Immature natural killer cell (primary cell): Measurements from ENCODE around the gene TTLL1. TPM values are rescaled to one million over a fixed set of nuclear protein-coding genes. Genes with fewer than 3 reads are reported as not detected.
A peak's percentile ranks its signal among the peaks of the same experiment; 100 is the strongest.
"Not testable (repeated sequence)": the region's sequence is repeated elsewhere in the genome, so short reads cannot be mapped to it uniquely, and the experiment has no call there.

Experiments
- DNase-seq, 3 donors: peaks; one replicate each; pipeline ENCODE4 v3.0.0; 2022; ENCODE audit warnings: mixed read lengths in 1 of 3
- H3K27ac Mint-ChIP-seq, 6 donors: one replicate each; pipeline ENCODE4 v1.8.0; 2020; ENCODE audit warnings: mixed read lengths in 6 of 6, mild to moderate bottlenecking in 5 of 6, inconsistent platforms in 4 of 6, moderate library complexity in 3 of 6
- H3K27me3 Mint-ChIP-seq, 3 donors: one replicate each; pipeline ENCODE4 v1.8.0; 2020 to 2021; ENCODE audit warnings: low read depth in 3 of 3, mild to moderate bottlenecking in 3 of 3, mixed read lengths in 3 of 3, moderate library complexity in 3 of 3, inconsistent platforms in 1 of 3
- H3K36me3 Mint-ChIP-seq, 3 donors: one replicate each; pipeline ENCODE4 v1.8.0; 2020; ENCODE audit warnings: mixed read lengths in 3 of 3, inconsistent platforms in 2 of 3, mild to moderate bottlenecking in 2 of 3
- H3K4me1 Mint-ChIP-seq, 2 donors: one replicate each; pipeline ENCODE4 v1.8.0; 2020; ENCODE audit warnings: inconsistent platforms in 2 of 2, mild to moderate bottlenecking in 2 of 2, mixed read lengths in 2 of 2, moderate library complexity in 1 of 2
- H3K4me3 Mint-ChIP-seq, 5 donors: one replicate each; pipeline ENCODE4 v1.8.0; 2020; ENCODE audit warnings: mild to moderate bottlenecking in 5 of 5, mixed read lengths in 5 of 5, inconsistent platforms in 3 of 5, moderate library complexity in 3 of 5
- H3K9me3 Mint-ChIP-seq, 6 donors: one replicate each; pipeline ENCODE4 v1.8.0; 2020; ENCODE audit warnings: mild to moderate bottlenecking in 6 of 6, mixed read lengths in 6 of 6, inconsistent platforms in 4 of 6, moderate library complexity in 3 of 6
- polyA plus RNA-seq, 3 donors: library from polyadenylated mRNA; unstranded; fragments of 300-500 nt; fragmentation: Illumina TruSeq; gene quantifications; one replicate each; pipeline ENCODE4 v1.2.3, GENCODE V29; 2021

Gene TTLL1
- polyA plus RNA-seq, 3 donors from 2014 or later = 9.4 to 14.4 (median 9.9) TPM

GRCh38 chr22:43036282-43036829 lies 52.8 kb downstream of the TTLL1 start:
- no peaks in the 10 kb centered on the region for H3K9me3 Mint-ChIP-seq
- no peaks in the 10 kb centered on the region for H3K36me3 Mint-ChIP-seq
- peaks cover 0 to 6% (median 0%) of the 10 kb centered on the region in 3 donors for H3K27me3 Mint-ChIP-seq
- DNase-seq = no peak
- no peak overlapping the region for H3K4me3 Mint-ChIP-seq
- peak overlapping the region in 1 of 6 donors; percentile 42 for H3K27ac Mint-ChIP-seq
- peaks cover 0 to 4% of the 10 kb centered on the region in 2 donors for H3K4me1 Mint-ChIP-seq

- Mint-ChIP-seq H3K9me3 (no peaks in the 10 kb centered on the region), H3K4me1 (peaks cover 0 to 4% of the 10 kb centered on the region in 2 donors), H3K4me3 (no peak overlapping the region), H3K27ac (no peak overlapping the region), H3K36me3 (no peaks in the 10 kb centered on the region), H3K27me3 (peaks cover 0 to 7% (median 2%) of the 10 kb centered on the region in 3 donors)
- DNase-seq = no peak
Measured at GRCh38 chr22:43035250-43035649, 53.9 kb downstream of the TTLL1 start.

- Mint-ChIP-seq H3K4me3 (no peak overlapping the region), H3K27ac (no peak overlapping the region), H3K4me1 (peaks cover 0 to 4% of the 10 kb centered on the region in 2 donors), H3K36me3 (no peaks in the 10 kb centered on the region), H3K9me3 (no peaks in the 10 kb centered on the region), H3K27me3 (peaks cover 0 to 10% (median 2%) of the 10 kb centered on the region in 3 donors)
- no peak for DNase-seq
Measured at GRCh38 chr22:43031617-43032016, 57.6 kb downstream of the TTLL1 start.

GRCh38 chr22:43018615-43019014 lies 70.6 kb downstream of the TTLL1 start:
- Mint-ChIP-seq H3K27me3 (peaks cover 13 to 17% (median 13%) of the 10 kb centered on the region in 3 donors), H3K4me1 (peaks cover 14 to 16% of the 10 kb centered on the region in 2 donors), H3K9me3 (no peaks in the 10 kb centered on the region), H3K27ac (no peak overlapping the region), H3K36me3 (no peaks in the 10 kb centered on the region), H3K4me3 (no peak overlapping the region)
- DNase-seq = no peak

GRCh38 chr22:43017525-43018460 lies 71.4 kb downstream of the TTLL1 start:
- H3K4me1 Mint-ChIP-seq = peaks cover 22 to 23% of the 10 kb centered on the region in 2 donors
- peak overlapping the region in 3 of 5 donors; percentile 23 to 62 (median 34) for H3K4me3 Mint-ChIP-seq
- no peaks in the 10 kb centered on the region for H3K9me3 Mint-ChIP-seq
- peaks cover 12 to 17% (median 15%) of the 10 kb centered on the region in 3 donors for H3K27me3 Mint-ChIP-seq
- no peaks in the 10 kb centered on the region for H3K36me3 Mint-ChIP-seq
- H3K27ac Mint-ChIP-seq = peak overlapping the region in 2 of 6 donors; percentile 32 to 37
- DNase-seq = no peak

GRCh38 chr22:43016150-43016549 lies 73.0 kb downstream of the TTLL1 start:
- not testable (repeated sequence) for H3K9me3 Mint-ChIP-seq, DNase-seq, H3K27ac Mint-ChIP-seq, H3K36me3 Mint-ChIP-seq
- H3K27me3 Mint-ChIP-seq = peaks cover 13 to 17% (median 15%) of the 10 kb centered on the region in 3 donors
- peak overlapping the region in 2 of 5 donors; percentile 96 for H3K4me3 Mint-ChIP-seq
- H3K4me1 Mint-ChIP-seq = peaks cover 22 to 27% of the 10 kb centered on the region in 2 donors

- no peaks in the 10 kb centered on the region for H3K36me3 Mint-ChIP-seq
- DNase-seq = no peak
- no peaks in the 10 kb centered on the region for H3K9me3 Mint-ChIP-seq
- peaks cover 13 to 17% (median 15%) of the 10 kb centered on the region in 3 donors for H3K27me3 Mint-ChIP-seq
- H3K4me1 Mint-ChIP-seq = peaks cover 22 to 27% of the 10 kb centered on the region in 2 donors
- H3K27ac Mint-ChIP-seq = peak overlapping the region; percentile 72 to 93 (median 88)
- peak overlapping the region; percentile 95 to 98 (median 96) for H3K4me3 Mint-ChIP-seq
Measured at GRCh38 chr22:43015677-43016042, 73.5 kb downstream of the TTLL1 start.

- peak within 1 kb of the TSS; percentile 72 to 94 (median 88) for H3K27ac Mint-ChIP-seq
- no peaks in the 10 kb centered on the region for H3K36me3 Mint-ChIP-seq
- peaks cover 22 to 27% of the 10 kb centered on the region in 2 donors for H3K4me1 Mint-ChIP-seq
Measured at GRCh38 chr22:43014869-43015676, 74.1 kb downstream of the TTLL1 start, which contains the start of gene PACSIN2. TSS of gene PACSIN2 (minus strand) at chr22:43015149. CDS start at chr22:42912080, 103,069 bp downstream.

GRCh38 chr22:43014316-43014868 lies 74.8 kb downstream of the TTLL1 start:
- Mint-ChIP-seq H3K4me1 (peaks cover 22 to 27% of the 10 kb centered on the region in 2 donors), H3K27ac (peak overlapping the region; percentile 56 to 94 (median 86)), H3K36me3 (no peaks in the 10 kb centered on the region), H3K9me3 (no peaks in the 10 kb centered on the region), H3K27me3 (peaks cover 15 to 17% (median 15%) of the 10 kb centered on the region in 3 donors), H3K4me3 (peak overlapping the region; percentile 94 to 98 (median 95))
- DNase-seq = peak; percentile 28 to 34 (median 33)

More at GRCh38 chr22:43014869-43015676, 74.1 kb downstream of the TTLL1 start, which contains the start of gene PACSIN2:
- Mint-ChIP-seq H3K4me3 (peak within 1 kb of the TSS; percentile 95 to 98 (median 96)), H3K27me3 (peaks cover 14 to 17% (median 15%) of the 10 kb centered on the region in 3 donors), H3K9me3 (no peaks in the 10 kb centered on the region)
- DNase-seq = peak; percentile 98 to 99 (median 98)

- peak in 2 of 3 donors; percentile 25 to 26 for DNase-seq
- Mint-ChIP-seq H3K27me3 (peaks cover 15 to 17% (median 15%) of the 10 kb centered on the region in 3 donors), H3K4me1 (peaks cover 22 to 30% of the 10 kb centered on the region in 2 donors)
Measured at GRCh38 chr22:43013355-43014315, 75.6 kb downstream of the TTLL1 start.

GRCh38 chr22:43012390-43012789 lies 76.8 kb downstream of the TTLL1 start:
- DNase-seq = no peak
- Mint-ChIP-seq H3K9me3 (no peaks in the 10 kb centered on the region), H3K4me1 (peaks cover 22 to 31% of the 10 kb centered on the region in 2 donors), H3K27me3 (peaks cover 15 to 17% (median 15%) of the 10 kb centered on the region in 3 donors), H3K4me3 (no peak overlapping the region), H3K27ac (no peak overlapping the region), H3K36me3 (no peaks in the 10 kb centered on the region)

More at GRCh38 chr22:43013355-43014315, 75.6 kb downstream of the TTLL1 start:
- Mint-ChIP-seq H3K4me3 (peak overlapping the region; percentile 94 to 98 (median 95)), H3K36me3 (no peaks in the 10 kb centered on the region), H3K9me3 (no peaks in the 10 kb centered on the region), H3K27ac (peak overlapping the region; percentile 56 to 94 (median 86))

- no peaks in the 10 kb centered on the region for H3K9me3 Mint-ChIP-seq
- H3K36me3 Mint-ChIP-seq = no peaks in the 10 kb centered on the region
- peak overlapping the region in 1 of 5 donors; percentile 2 for H3K4me3 Mint-ChIP-seq
- H3K4me1 Mint-ChIP-seq = peaks cover 29 to 33% of the 10 kb centered on the region in 2 donors
- H3K27ac Mint-ChIP-seq = no peak overlapping the region
- DNase-seq = no peak
- peaks cover 15 to 17% (median 17%) of the 10 kb centered on the region in 3 donors for H3K27me3 Mint-ChIP-seq
Measured at GRCh38 chr22:43011079-43011478, 78.1 kb downstream of the TTLL1 start.
